Keratinocyte (primary cell): ENCODE data around the gene MAPK7. TPM values are rescaled to one million over a fixed set of nuclear protein-coding genes. Genes with fewer than 3 reads are reported as not detected.

ENCODE experiments used
- DNase-seq: peaks from one replicate; pipeline ENCODE4 v3.0.0-alpha.2; 2011; ENCODE audit warnings: low read depth, missing footprints, low spot score
- FAIRE-seq: peaks from 2 replicates; lab custom pipeline; 2011; peaks lifted over from hg19 to GRCh38; lab: Jason Lieb, UNC
- H2AFZ ChIP-seq: 2 replicates; pipeline ENCODE4 v1.6.0; 2012; ENCODE audit warnings: low read length, control low read depth, inconsistent platforms; ENCODE audit not compliant: control insufficient read depth
- H3K27ac ChIP-seq: 2 replicates; pipeline ENCODE4 v1.5.1; 2011; ENCODE audit warnings: low read length; ENCODE audit not compliant: control insufficient read depth, insufficient read depth
- H3K27me3 ChIP-seq: 3 replicates; pipeline ENCODE4 v1.6.0; 2011; ENCODE audit warnings: low read length; ENCODE audit not compliant: control insufficient read depth, insufficient read depth; ENCODE audit errors: extremely low read depth
- H3K36me3 ChIP-seq, 2 experiments: 2 replicates in 1 of 2; 3 replicates in 1 of 2; pipeline ENCODE4 v1.5.1; 2011; ENCODE audit warnings: low read length in 2 of 2, mild to moderate bottlenecking in 1 of 2; ENCODE audit not compliant: control insufficient read depth in 2 of 2, insufficient read depth in 2 of 2; ENCODE audit errors: extremely low read depth in 1 of 2
- H3K4me1 ChIP-seq: 3 replicates; pipeline ENCODE4 v1.5.1; 2011; ENCODE audit warnings: low read length; ENCODE audit not compliant: control insufficient read depth, insufficient read depth; ENCODE audit errors: extremely low read depth
- H3K4me2 ChIP-seq: 3 replicates; pipeline ENCODE4 v1.6.0; 2011; ENCODE audit warnings: low read depth, low read length; ENCODE audit not compliant: control insufficient read depth, insufficient read depth; ENCODE audit errors: extremely low read depth
- H3K4me3 ChIP-seq, 3 experiments: fragments of 200-600 bp in 1 of 3; sonication (generic) in 1 of 3; 2 replicates in 2 of 3; 3 replicates in 1 of 3; pipeline ENCODE4 v1.5.1; 2011 to 2016; ENCODE audit warnings: low read length in 3 of 3, mild to moderate bottlenecking in 3 of 3, control low read depth in 2 of 3, inconsistent platforms in 1 of 3, low read depth in 1 of 3, mixed read lengths in 1 of 3, mixed run types in 1 of 3, moderate library complexity in 1 of 3; ENCODE audit not compliant: control insufficient read depth in 2 of 3, insufficient read depth in 2 of 3; ENCODE audit errors: extremely low read depth in 1 of 3
- H3K79me2 ChIP-seq: 2 replicates; pipeline ENCODE4 v1.6.0; 2012; ENCODE audit warnings: low read length; ENCODE audit not compliant: control insufficient read depth, insufficient read depth
- H3K9ac ChIP-seq: 3 replicates; pipeline ENCODE4 v1.6.0; 2011; ENCODE audit warnings: low read length; ENCODE audit not compliant: control insufficient read depth, insufficient read depth; ENCODE audit errors: extremely low read depth
- H3K9me1 ChIP-seq: 3 replicates; pipeline ENCODE4 v1.6.0; 2011; ENCODE audit warnings: low read length; ENCODE audit not compliant: control insufficient read depth, insufficient read depth; ENCODE audit errors: extremely low read depth
- H3K9me3 ChIP-seq: 2 replicates; pipeline ENCODE4 v1.5.1; 2012; ENCODE audit warnings: low read depth, low read length; ENCODE audit not compliant: control insufficient read depth
- H4K20me1 ChIP-seq: 3 replicates; pipeline ENCODE4 v1.6.0; 2011; ENCODE audit warnings: low read length; ENCODE audit not compliant: control insufficient read depth, insufficient read depth; ENCODE audit errors: extremely low read depth
- EZH2 ChIP-seq: IDR thresholded peaks from one replicate; pipeline ENCODE4 v1.6.1; 2012; ENCODE audit warnings: inconsistent platforms, mild to moderate bottlenecking, low read length, moderate library complexity
- dilution Hi-C: fragments of 300-500 bp; cut with MboI; formaldehyde crosslinking; loops from one replicate; pipeline ENCODE4 v1.7.0; 2020; ENCODE audit warnings: low sequenced_read_pairs; ENCODE audit not compliant: extremely low pct_ligation_motif_present
- polyA plus RNA-seq, 5 experiments: library from polyadenylated mRNA; depleted of rRNA in 3 of 5; stranded (reverse) in 3 of 5; stranded (forward) in 1 of 5; unstranded in 1 of 5; fragments of >200 nt; gene quantifications; 1 replicate in 1 of 5; 2 replicates in 3 of 5; 3 replicates in 1 of 5; pipeline versions ENCODE4 v1.2.1 to v1.2.3, GENCODE V29; 2011 to 2012; ENCODE audit warnings: missing spikeins in 2 of 5, low read depth in 1 of 5, low replicate concordance in 1 of 5
- TF ChIP-seq, protein P1 (sequence below), 3 experiments: IDR thresholded peaks in 1 of 3; conservative IDR thresholded peaks in 1 of 3; optimal IDR thresholded peaks in 1 of 3; 2 replicates in 2 of 3; 3 replicates in 1 of 3; pipeline versions ENCODE3 to v1.5.1; 2011; ENCODE audit warnings: low read length in 3 of 3, mild to moderate bottlenecking in 3 of 3, moderate library complexity in 2 of 3, control low read depth in 1 of 3, inconsistent platforms in 1 of 3; ENCODE audit not compliant: insufficient read depth in 2 of 3; ENCODE audit errors: extremely low read depth in 1 of 3

Gene MAPK7
- polyA plus RNA-seq, 1 donor (not counting 4 experiments of a cell fraction or from before 2014, with no cell fraction given), result 4.3 TPM

- Histone ChIP-seq H3K79me2 (no peaks in the 10 kb centered on the region), H3K9me1 (peaks cover 2% of the 10 kb centered on the region), H4K20me1 (no peaks in the 10 kb centered on the region), H3K9me3 (no peaks in the 10 kb centered on the region), H3K36me3 (no peaks in the 10 kb centered on the region), H3K4me2 (no peak overlapping the region), H3K27ac (no peak overlapping the region), H3K27me3 (peaks cover 11% of the 10 kb centered on the region), H2AFZ (no peak overlapping the region), H3K9ac (no peak overlapping the region), H3K4me1 (peaks cover 14% of the 10 kb centered on the region), H3K4me3 (no peak overlapping the region)
- no peak for DNase-seq
- FAIRE-seq, result no peak
- TF ChIP-seq EZH2, result no peak
- TF ChIP-seq, protein P1, sequence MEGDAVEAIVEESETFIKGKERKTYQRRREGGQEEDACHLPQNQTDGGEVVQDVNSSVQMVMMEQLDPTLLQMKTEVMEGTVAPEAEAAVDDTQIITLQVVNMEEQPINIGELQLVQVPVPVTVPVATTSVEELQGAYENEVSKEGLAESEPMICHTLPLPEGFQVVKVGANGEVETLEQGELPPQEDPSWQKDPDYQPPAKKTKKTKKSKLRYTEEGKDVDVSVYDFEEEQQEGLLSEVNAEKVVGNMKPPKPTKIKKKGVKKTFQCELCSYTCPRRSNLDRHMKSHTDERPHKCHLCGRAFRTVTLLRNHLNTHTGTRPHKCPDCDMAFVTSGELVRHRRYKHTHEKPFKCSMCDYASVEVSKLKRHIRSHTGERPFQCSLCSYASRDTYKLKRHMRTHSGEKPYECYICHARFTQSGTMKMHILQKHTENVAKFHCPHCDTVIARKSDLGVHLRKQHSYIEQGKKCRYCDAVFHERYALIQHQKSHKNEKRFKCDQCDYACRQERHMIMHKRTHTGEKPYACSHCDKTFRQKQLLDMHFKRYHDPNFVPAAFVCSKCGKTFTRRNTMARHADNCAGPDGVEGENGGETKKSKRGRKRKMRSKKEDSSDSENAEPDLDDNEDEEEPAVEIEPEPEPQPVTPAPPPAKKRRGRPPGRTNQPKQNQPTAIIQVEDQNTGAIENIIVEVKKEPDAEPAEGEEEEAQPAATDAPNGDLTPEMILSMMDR (optimal IDR thresholded peaks at IDR 0.05 in 1 of 3, IDR thresholded peaks at IDR 0.05 in 1 of 3, conservative IDR thresholded peaks at IDR 0.05 in 1 of 3; ENCODE audit: extremely low read depth in 1 of 3, insufficient read depth in 2 of 3, low read length in 3 of 3), result no peak
- dilution Hi-C loops, result no loop called here
These were observed 35.5 kb downstream of the MAPK7 start for GRCh38 chr17:19413761-19414160.

DNA sequence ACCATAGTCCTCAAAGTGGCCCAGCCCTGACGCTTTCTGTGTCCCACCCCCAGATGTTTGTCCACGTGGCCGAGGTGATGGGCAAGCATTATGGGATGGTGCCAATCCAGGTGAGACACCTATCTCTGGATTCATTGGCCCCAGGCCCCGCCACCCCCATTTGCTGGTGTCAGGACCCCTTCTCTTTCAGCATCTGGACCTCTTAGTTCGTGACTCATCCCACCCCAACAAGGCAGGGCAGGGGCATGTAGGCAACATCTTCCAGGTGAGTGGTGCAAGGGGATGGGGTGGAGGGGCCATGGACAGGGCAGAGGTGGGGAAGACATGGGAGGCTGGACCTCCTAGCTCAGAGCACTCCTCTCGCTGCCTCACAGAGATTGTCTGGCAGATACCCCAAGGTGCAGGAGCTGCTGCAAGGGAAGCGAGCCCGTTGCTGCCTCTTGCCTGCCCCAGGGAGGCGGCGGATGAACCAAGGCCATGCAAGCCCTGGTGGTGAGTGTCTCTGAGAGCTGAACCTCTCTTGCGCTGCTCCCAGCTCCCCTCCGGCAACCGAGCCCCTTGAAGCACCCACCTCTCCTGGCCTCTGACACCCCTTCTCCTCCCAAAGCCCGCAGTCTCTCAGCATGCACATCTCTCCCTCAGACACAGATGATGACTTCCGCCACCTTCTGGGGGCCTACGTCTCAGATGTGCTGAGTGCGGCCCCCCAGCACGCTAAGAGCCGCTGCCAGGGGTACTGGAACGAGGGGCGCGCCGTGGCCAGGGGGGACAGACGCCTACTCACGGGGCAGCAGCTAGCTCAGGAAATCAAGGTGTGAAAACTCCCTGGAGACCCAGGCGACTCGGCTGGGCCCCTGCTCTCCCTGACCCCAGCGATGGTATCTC, 36.3 kb downstream of the MAPK7 start:
- Histone ChIP-seq H3K79me2 (no peaks in the 10 kb centered on the region), H3K27me3 (peaks cover 11% of the 10 kb centered on the region), H2AFZ (no peak overlapping the region), H3K9me1 (peaks cover 2% of the 10 kb centered on the region), H3K27ac (no peak overlapping the region), H3K36me3 (no peaks in the 10 kb centered on the region), H3K9ac (no peak overlapping the region), H3K4me2 (no peak overlapping the region), H3K9me3 (no peaks in the 10 kb centered on the region), H3K4me3 (no peak overlapping the region), H4K20me1 (no peaks in the 10 kb centered on the region), H3K4me1 (peaks cover 7% of the 10 kb centered on the region)
- TF ChIP-seq EZH2, result no peak
- TF ChIP-seq, protein P1 (optimal IDR thresholded peaks at IDR 0.05 in 1 of 3, IDR thresholded peaks at IDR 0.05 in 1 of 3, conservative IDR thresholded peaks at IDR 0.05 in 1 of 3; ENCODE audit: extremely low read depth in 1 of 3, insufficient read depth in 2 of 3, low read length in 3 of 3), result no peak
- dilution Hi-C loops, result no loop called here
- FAIRE-seq, result no peak
- DNase-seq, result no peak
